Measurements from ENCODE around the gene KRTAP4-1.
"Not testable (repeated sequence)": the region's sequence is repeated elsewhere in the genome, so short reads cannot be mapped to it uniquely, and the experiment has no call there.

The KRTAP4-1 gene

GRCh38 chr17:41151525-41151924, 33.2 kb downstream of the KRTAP4-1 start:
- peaks cover 0 to 2% of the 10 kb centered on the region in 2 donors for H3K9me3 Mint-ChIP-seq
- H3K4me3 Mint-ChIP-seq = no peak overlapping the region
- no peaks in the 10 kb centered on the region for H3K27me3 Mint-ChIP-seq
- peaks cover 6 to 12% of the 10 kb centered on the region in 2 donors for H3K4me1 Mint-ChIP-seq
- no peak for ATAC-seq (replicated peaks)
- H3K36me3 Mint-ChIP-seq = no peaks in the 10 kb centered on the region
- no peak overlapping the region for H3K27ac Mint-ChIP-seq
- DNase-seq = no peak

- no peak overlapping the region for H3K4me3 Mint-ChIP-seq
- no peaks in the 10 kb centered on the region for H3K27me3 Mint-ChIP-seq
- no peak for ATAC-seq (replicated peaks)
- DNase-seq = no peak
- peaks cover 0 to 2% of the 10 kb centered on the region in 2 donors for H3K9me3 Mint-ChIP-seq
- peaks cover 6 to 12% of the 10 kb centered on the region in 2 donors for H3K4me1 Mint-ChIP-seq
- H3K36me3 Mint-ChIP-seq = peaks cover 0 to 2% of the 10 kb centered on the region in 2 donors
- H3K27ac Mint-ChIP-seq = no peak overlapping the region
These were observed 34.7 kb downstream of the KRTAP4-1 start for GRCh38 chr17:41150026-41150425.

- ATAC-seq (replicated peaks) = no peak
- H3K4me3 Mint-ChIP-seq = no peak within 1 kb of the TSS
- no peak for DNase-seq
- H3K36me3 Mint-ChIP-seq = peaks cover 0 to 3% of the 10 kb centered on the region in 2 donors
- no peak within 1 kb of the TSS for H3K27ac Mint-ChIP-seq
- H3K27me3 Mint-ChIP-seq = no peaks in the 10 kb centered on the region
- H3K9me3 Mint-ChIP-seq = peaks cover 0 to 2% of the 10 kb centered on the region in 2 donors
- peaks cover 6 to 12% of the 10 kb centered on the region in 2 donors for H3K4me1 Mint-ChIP-seq
These were observed 35.1 kb downstream of the KRTAP4-1 start, which contains the start of gene KRTAP4-5 for GRCh38 chr17:41149652-41149985. KRTAP4-5 (minus strand) TSS chr17:41149825; CDS start chr17:41149767, 58 bp downstream.

- H3K27ac Mint-ChIP-seq = not testable (repeated sequence)
These were observed 35.6 kb downstream of the KRTAP4-1 start for GRCh38 chr17:41148971-41149651.

GRCh38 chr17:41147531-41148204, 37.0 kb downstream of the KRTAP4-1 start:
- peaks cover 10 to 13% of the 10 kb centered on the region in 2 donors for H3K36me3 Mint-ChIP-seq
- peaks cover 6% of the 10 kb centered on the region in 2 donors for H3K4me1 Mint-ChIP-seq
- peaks cover 13 to 14% of the 10 kb centered on the region in 2 donors for H3K9me3 Mint-ChIP-seq
- no peaks in the 10 kb centered on the region for H3K27me3 Mint-ChIP-seq
- no peak overlapping the region for H3K4me3 Mint-ChIP-seq
- H3K27ac Mint-ChIP-seq = no peak overlapping the region
- ATAC-seq (replicated peaks) (no peak), DNase-seq (no peak)

More at GRCh38 chr17:41148971-41149651, 35.6 kb downstream of the KRTAP4-1 start:
- H3K4me3 Mint-ChIP-seq; H3K36me3 Mint-ChIP-seq; H3K9me3 Mint-ChIP-seq; ATAC-seq (replicated peaks); DNase-seq; H3K27me3 Mint-ChIP-seq: not testable (repeated sequence)
- H3K4me1 Mint-ChIP-seq = peaks cover 6 to 12% of the 10 kb centered on the region in 2 donors

GRCh38 chr17:41145261-41145660, 39.5 kb downstream of the KRTAP4-1 start:
- ATAC-seq (replicated peaks) (no peak), DNase-seq (no peak)
- Mint-ChIP-seq H3K36me3 (peaks cover 15 to 31% of the 10 kb centered on the region in 2 donors), H3K9me3 (peaks cover 20 to 25% of the 10 kb centered on the region in 2 donors), H3K27ac (no peak overlapping the region), H3K27me3 (no peaks in the 10 kb centered on the region), H3K4me3 (no peak overlapping the region), H3K4me1 (peaks cover 6 to 10% of the 10 kb centered on the region in 2 donors)

GRCh38 chr17:41144846-41145245, 39.9 kb downstream of the KRTAP4-1 start:
- peaks cover 15 to 32% of the 10 kb centered on the region in 2 donors for H3K36me3 Mint-ChIP-seq
- ATAC-seq (replicated peaks) (no peak), DNase-seq (no peak)
- H3K27me3 Mint-ChIP-seq = peaks cover 0 to under 1% of the 10 kb centered on the region in 2 donors
- no peak overlapping the region for H3K27ac Mint-ChIP-seq
- H3K4me3 Mint-ChIP-seq = no peak overlapping the region
- H3K9me3 Mint-ChIP-seq = peaks cover 20 to 25% of the 10 kb centered on the region in 2 donors
- peaks cover 6 to 10% of the 10 kb centered on the region in 2 donors for H3K4me1 Mint-ChIP-seq

- ATAC-seq (replicated peaks) (no peak), DNase-seq (no peak)
- peaks cover 27 to 43% of the 10 kb centered on the region in 2 donors for H3K9me3 Mint-ChIP-seq
- peaks cover 0 to 4% of the 10 kb centered on the region in 2 donors for H3K27me3 Mint-ChIP-seq
- no peak overlapping the region for H3K27ac Mint-ChIP-seq
- peaks cover 0 to 8% of the 10 kb centered on the region in 2 donors for H3K4me1 Mint-ChIP-seq
- no peak overlapping the region for H3K4me3 Mint-ChIP-seq
- H3K36me3 Mint-ChIP-seq = peaks cover 19 to 52% of the 10 kb centered on the region in 2 donors
These were observed 43.4 kb downstream of the KRTAP4-1 start for GRCh38 chr17:41141361-41141760.

- H3K27ac Mint-ChIP-seq = no peak within 1 kb of the TSS
- H3K9me3 Mint-ChIP-seq = peaks cover 28 to 43% of the 10 kb centered on the region in 2 donors
- ATAC-seq (replicated peaks) (peak in 1 of 2 donors; percentile 54), DNase-seq (no peak)
- peaks cover 0 to 8% of the 10 kb centered on the region in 2 donors for H3K4me1 Mint-ChIP-seq
- H3K4me3 Mint-ChIP-seq = no peak within 1 kb of the TSS
- H3K36me3 Mint-ChIP-seq = peaks cover 19 to 52% of the 10 kb centered on the region in 2 donors
- peaks cover 0 to 4% of the 10 kb centered on the region in 2 donors for H3K27me3 Mint-ChIP-seq
These were observed 44.2 kb downstream of the KRTAP4-1 start, which contains the start of gene KRTAP4-6 for GRCh38 chr17:41140360-41141131. KRTAP4-6 (minus strand) TSS chr17:41140544; CDS start chr17:41140487, 57 bp downstream.

- H3K4me1 Mint-ChIP-seq; DNase-seq; H3K27ac Mint-ChIP-seq; H3K27me3 Mint-ChIP-seq; H3K4me3 Mint-ChIP-seq; ATAC-seq (replicated peaks): not testable (repeated sequence)
- H3K9me3 Mint-ChIP-seq = peaks cover 28 to 43% of the 10 kb centered on the region in 2 donors
- peaks cover 16 to 52% of the 10 kb centered on the region in 2 donors for H3K36me3 Mint-ChIP-seq
These were observed 44.8 kb downstream of the KRTAP4-1 start for GRCh38 chr17:41139865-41140264.
